Hematopoietic multipotent progenitor cell treated with erythropoietin and hydrocortisone succinate and interleukin-3 and kit ligand, for 17 days (in vitro differentiated cells): ENCODE measurements around the gene TSBP1.
A peak's percentile ranks its signal among the peaks of the same experiment; 100 is the strongest.
"Not testable (repeated sequence)": the region's sequence is repeated elsewhere in the genome, so short reads cannot be mapped to it uniquely, and the experiment has no call there.

Experiments used
- DNase-seq: peaks from one replicate; pipeline ENCODE4 v3.0.0-alpha.2; 2015; ENCODE audit warnings: low spot score

Gene TSBP1

DNA sequence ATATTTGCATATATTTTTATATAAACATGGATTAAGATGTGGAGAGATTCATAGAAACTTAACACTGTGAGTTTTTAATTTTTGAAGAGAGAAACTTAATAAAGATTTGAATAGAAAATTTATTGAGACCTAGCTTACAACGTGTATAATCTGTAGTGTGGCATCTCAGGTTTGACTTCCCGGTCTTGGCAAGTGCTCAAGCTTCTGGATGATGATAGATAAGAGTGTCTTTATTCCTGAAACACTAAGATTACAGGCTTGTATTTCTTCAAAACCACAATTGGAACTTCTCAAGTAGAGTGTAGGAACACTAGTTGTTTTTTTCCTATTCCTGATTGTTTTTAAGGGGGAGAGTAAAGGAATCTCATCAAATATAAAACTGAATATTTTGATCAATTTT is 83.3 kb downstream of the TSBP1 start:
- peak; percentile 11 for DNase-seq

DNA sequence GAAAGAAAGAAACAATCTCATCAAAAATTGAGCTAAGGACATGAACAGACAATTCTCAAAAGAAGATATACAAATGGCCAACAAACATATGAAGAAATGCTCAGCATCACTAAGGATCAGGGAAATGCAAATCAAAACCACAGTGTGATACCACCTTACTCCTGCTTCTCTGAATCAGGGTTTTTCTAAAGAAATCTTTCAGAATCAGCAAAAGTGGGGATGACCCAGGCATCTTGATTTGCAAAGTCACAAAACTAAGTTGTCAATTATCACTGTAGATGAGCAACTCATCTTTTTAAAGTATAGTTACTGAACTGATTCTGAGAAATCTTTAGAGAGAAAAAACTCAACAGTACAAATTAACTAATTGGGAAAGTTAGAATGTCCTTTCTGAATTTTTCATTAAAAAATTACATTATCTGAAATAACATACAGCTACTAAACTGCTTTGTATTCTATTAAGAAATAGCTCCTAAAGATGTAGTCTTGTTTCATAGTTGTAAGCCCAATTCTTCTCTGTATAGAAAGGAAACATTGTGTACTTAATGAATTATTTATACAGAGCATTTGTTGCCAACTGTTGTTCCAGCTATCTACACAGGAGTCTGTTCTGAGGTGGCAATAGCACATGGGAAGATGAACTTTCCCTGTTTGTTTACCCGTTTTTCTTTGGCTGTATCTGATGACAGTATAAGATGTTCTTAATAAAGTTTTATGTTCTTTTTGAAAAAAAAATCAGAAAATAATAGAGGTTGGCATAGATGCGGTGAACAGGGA is 97.7 kb downstream of the TSBP1 start:
- not testable (repeated sequence) for DNase-seq

GRCh38 chr6:32271429-32271828 is 100.3 kb downstream of the TSBP1 start:
- DNase-seq: no peak

- DNase-seq: not testable (repeated sequence)
These were observed 103.2 kb downstream of the TSBP1 start for GRCh38 chr6:32268459-32268858.

DNA sequence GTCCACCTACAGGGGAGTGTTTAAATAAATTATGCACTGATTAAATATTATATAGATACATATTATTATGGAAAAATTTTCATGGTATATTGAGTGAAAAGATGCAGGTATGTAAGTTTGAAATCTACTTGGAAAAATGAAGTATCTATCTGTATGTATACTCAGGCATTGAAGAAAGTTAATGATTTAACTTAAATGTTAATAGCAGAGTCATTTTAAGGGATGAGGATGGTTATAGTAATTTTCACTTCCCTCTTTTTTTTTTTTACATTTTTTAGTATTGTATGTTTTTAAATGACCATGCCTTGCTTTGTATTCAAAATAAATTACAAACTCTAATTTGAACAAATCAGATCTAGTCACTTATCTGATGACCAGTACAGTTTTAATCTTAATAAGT is 104.7 kb downstream of the TSBP1 start:
- no peak for DNase-seq

GRCh38 chr6:32257262-32257661 is 114.4 kb downstream of the TSBP1 start:
- not testable (repeated sequence) for DNase-seq

DNA sequence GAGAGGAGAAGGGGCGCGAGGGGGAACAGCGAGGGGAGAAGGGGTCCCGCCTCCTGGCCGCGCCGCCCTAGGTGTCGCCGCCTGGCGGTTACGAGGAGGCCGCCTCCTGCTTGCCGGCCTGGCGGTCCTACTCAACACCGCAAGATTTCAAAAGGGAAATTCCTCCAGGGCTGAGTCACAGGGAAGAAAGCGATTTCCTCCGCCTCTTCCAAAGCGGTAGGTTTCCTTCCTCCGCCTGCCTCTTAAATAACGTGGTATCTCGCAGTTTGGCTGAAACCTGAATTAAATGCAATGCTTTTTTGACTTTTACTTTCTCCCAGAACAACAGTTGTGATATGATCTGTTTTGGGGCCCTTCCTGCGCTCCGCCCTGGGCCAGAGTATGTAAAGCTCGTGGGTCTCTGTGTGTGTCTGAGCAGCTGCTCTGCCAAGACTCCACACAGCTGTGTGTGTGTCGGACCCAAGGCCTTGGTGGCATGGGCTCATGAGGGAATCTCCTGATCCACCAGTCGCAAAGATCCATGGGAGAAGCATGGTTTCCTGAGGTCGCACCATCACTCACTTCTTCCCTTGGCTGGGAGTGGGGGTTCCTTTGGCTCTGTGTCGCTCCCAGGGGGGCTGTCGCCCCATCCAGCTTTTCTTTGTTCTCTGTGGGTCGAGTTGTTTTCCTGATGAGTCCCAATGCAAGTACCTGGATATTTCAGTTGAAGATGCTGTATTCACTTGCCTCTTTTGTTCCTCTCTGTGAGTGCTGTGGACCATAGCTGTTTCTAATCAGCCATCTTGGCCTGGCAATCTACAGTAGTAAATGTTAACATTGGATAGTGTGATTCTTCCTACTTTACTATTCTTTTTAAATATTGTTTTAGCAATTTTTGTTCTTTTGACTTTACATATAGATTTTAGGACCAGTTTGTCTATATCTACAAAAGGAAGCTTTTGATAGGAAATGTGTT is 116.2 kb downstream of the TSBP1 start:
- DNase-seq: peak; percentile 19

- DNase-seq: no peak
These were observed 116.9 kb downstream of the TSBP1 start for GRCh38 chr6:32254761-32255198.

- DNase-seq: no peak
These were observed 119.2 kb downstream of the TSBP1 start for GRCh38 chr6:32252331-32253009.

DNA sequence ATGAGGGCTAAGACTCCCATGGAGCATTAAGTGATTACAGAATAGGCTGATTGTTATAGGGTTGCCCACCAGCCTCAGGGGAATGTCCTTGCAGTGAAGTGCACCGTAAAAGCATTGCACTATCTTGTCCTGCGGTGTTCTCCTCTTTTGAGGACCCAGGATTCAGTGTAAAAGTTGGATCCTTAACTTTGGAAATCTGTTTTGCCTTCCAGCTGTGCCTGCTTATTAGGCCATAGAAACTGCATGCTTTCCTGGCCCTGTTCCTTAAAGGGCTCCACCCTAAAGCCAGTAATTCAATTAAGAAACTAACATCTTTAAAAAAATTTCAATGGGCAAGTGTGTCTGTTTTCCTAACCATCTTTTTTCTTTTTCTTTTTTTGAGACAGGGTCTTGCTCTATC is 122.4 kb downstream of the TSBP1 start:
- no peak for DNase-seq

- no peak for DNase-seq
These were observed 124.3 kb downstream of the TSBP1 start for GRCh38 chr6:32247401-32247800.

GRCh38 chr6:32244946-32245398 is 126.7 kb downstream of the TSBP1 start:
- DNase-seq: peak; percentile 66

GRCh38 chr6:32244270-32244669 is 127.4 kb downstream of the TSBP1 start:
- DNase-seq: no peak
